ENCODE measurements around the gene DAPK1. TPM values are rescaled to one million over a fixed set of nuclear protein-coding genes. Genes with fewer than 3 reads are reported as not detected.

The DAPK1 gene
- total and polyA plus RNA-seq, 2 donors (not counting 1 experiment from before 2014, with no cell fraction given): 1.7 to 2.8 TPM

DNA sequence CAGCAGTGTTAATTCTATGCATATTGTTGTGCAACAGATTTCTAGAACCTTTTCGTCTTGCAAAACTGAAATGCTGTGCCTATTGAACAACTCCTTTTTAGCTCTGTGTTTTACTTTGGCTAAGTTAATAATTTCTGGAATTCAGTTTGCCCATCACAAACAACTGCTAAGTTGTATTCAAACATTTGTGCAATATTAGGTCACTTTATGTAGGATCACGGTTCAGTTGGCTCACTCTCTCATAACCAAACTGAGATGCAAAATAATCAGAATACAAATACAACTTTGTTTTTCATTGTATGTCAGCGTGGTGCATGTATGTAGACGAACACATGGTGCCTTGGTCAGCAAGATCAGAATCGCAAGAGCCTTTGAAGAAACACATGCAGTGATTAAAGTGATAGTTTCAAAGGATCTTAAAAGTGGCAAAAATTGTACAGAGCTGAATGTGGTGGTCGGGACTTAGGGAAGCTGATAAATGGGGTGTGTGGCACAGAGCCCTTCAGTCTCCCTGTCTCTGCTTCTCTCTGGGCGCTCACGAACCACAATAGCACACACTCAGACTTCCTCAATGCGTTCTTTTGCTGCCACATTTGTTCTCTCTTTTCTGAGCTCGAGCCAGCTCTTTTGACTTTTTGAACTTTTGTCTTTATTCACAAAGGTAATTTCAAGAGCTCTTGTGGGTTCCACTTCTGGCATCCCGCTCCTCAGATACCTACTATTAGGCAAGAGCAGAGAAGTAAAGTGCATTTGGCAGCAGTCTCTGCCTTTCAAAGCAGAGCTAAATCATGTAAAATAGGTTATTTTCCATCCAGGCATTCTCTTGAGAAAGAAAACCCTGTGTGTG, 115.8 kb downstream of the DAPK1 start:
- intact Hi-C loops (cut with micrococcal nuclease): no loop called here
- H3K27me3 Mint-ChIP-seq: no peaks in the 10 kb centered on the region
- H4K20me1 ChIP-seq (ENCODE audit: control insufficient read depth, insufficient read depth, low read length, poor library complexity, severe bottlenecking): no peaks in the 10 kb centered on the region
- ATAC-seq (ENCODE audit: low read depth) (no peak), DNase-seq (no peak)
- POLR2A ChIA-PET: no interaction called here
- WGBS (ENCODE audit: insufficient coverage): 63% methylated on average over 4 of the region's 11 CpGs
- H3K9ac ChIP-seq (ENCODE audit: low read length): no peak overlapping the region
- H3K27ac ChIP-seq (ENCODE audit: low read length in 2 of 2): no peak overlapping the region
- no peak overlapping the region for H3K4me2 ChIP-seq (replicated peaks; ENCODE audit: low read depth, low read length, poor library complexity, severe bottlenecking)
- H3K4me3 Mint-ChIP-seq: no peak overlapping the region
- H3K36me3 ChIP-seq (replicated peaks in 1 of 2; ENCODE audit: control extremely low read depth in 1 of 2, control insufficient read depth in 1 of 2, extremely low read depth in 1 of 2, insufficient read depth in 2 of 2, low read length in 1 of 2): no peaks in the 10 kb centered on the region
- H3K9me3 Mint-ChIP-seq (ENCODE audit: insufficient read depth): no peaks in the 10 kb centered on the region
- H3K27ac Mint-ChIP-seq: no peak overlapping the region
- no peaks in the 10 kb centered on the region for H3K27me3 ChIP-seq (replicated peaks in 1 of 4; ENCODE audit: control extremely low read depth in 1 of 4, control insufficient read depth in 3 of 4, insufficient read depth in 4 of 4, low read length in 3 of 4)
- H3K4me1 Mint-ChIP-seq: no peaks in the 10 kb centered on the region
- no peaks in the 10 kb centered on the region for H3K4me1 ChIP-seq (ENCODE audit: control insufficient read depth in 2 of 2, insufficient read depth in 2 of 2, low read length in 2 of 2)
- no peak for TF ChIP-seq EZH2 (IDR thresholded peaks at IDR 0.05; ENCODE audit: borderline replicate concordance, insufficient read depth, low read depth, low read length, poor library complexity, severe bottlenecking)
- TF ChIP-seq, protein P1, sequence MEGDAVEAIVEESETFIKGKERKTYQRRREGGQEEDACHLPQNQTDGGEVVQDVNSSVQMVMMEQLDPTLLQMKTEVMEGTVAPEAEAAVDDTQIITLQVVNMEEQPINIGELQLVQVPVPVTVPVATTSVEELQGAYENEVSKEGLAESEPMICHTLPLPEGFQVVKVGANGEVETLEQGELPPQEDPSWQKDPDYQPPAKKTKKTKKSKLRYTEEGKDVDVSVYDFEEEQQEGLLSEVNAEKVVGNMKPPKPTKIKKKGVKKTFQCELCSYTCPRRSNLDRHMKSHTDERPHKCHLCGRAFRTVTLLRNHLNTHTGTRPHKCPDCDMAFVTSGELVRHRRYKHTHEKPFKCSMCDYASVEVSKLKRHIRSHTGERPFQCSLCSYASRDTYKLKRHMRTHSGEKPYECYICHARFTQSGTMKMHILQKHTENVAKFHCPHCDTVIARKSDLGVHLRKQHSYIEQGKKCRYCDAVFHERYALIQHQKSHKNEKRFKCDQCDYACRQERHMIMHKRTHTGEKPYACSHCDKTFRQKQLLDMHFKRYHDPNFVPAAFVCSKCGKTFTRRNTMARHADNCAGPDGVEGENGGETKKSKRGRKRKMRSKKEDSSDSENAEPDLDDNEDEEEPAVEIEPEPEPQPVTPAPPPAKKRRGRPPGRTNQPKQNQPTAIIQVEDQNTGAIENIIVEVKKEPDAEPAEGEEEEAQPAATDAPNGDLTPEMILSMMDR (IDR thresholded peaks at IDR 0.05): no peak
- H3K79me2 ChIP-seq (ENCODE audit: control insufficient read depth, insufficient read depth, low read length): no peaks in the 10 kb centered on the region
- no peak overlapping the region for H3K4me3 ChIP-seq (ENCODE audit: control extremely low read depth in 1 of 5, extremely low read depth in 1 of 5, insufficient read depth in 1 of 5, low read depth in 2 of 5, low read length in 4 of 5)
- H3K9me3 ChIP-seq (ENCODE audit: control extremely low read depth in 1 of 3, control insufficient read depth in 2 of 3, insufficient read depth in 1 of 3, low read length in 2 of 3): no peaks in the 10 kb centered on the region
- CTCF ChIA-PET: no interaction called here
- no peak overlapping the region for H2AFZ ChIP-seq (ENCODE audit: insufficient read depth, low read depth, low read length, poor library complexity, severe bottlenecking)

DNA sequence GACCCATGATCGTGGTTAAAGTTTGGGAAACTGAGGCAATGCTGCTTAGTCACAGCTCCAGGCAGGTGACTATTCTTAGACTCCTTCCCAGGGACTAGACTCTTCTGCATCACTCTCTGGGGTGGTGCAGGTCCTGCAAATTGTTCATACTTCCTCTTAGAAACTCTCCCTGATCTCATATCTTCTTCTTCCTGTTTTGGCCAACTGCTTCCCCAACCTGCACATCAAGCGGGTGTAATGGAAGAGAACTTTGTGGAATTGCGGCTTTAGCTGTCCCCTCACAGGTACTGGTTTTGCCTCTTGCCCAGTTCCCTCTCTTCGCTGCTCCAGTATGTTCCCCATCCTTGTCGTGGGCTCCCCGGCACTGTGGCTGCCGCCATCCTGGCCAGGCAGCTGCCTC, 116.7 kb downstream of the DAPK1 start:
- ATAC-seq (ENCODE audit: low read depth) (no peak), DNase-seq (no peak)
- Histone ChIP-seq H3K9me3 (ENCODE audit: control extremely low read depth in 1 of 3, control insufficient read depth in 2 of 3, insufficient read depth in 1 of 3, low read length in 2 of 3) (no peaks in the 10 kb centered on the region), H3K4me3 (ENCODE audit: control extremely low read depth in 1 of 5, extremely low read depth in 1 of 5, insufficient read depth in 1 of 5, low read depth in 2 of 5, low read length in 4 of 5) (no peak overlapping the region), H4K20me1 (ENCODE audit: control insufficient read depth, insufficient read depth, low read length, poor library complexity, severe bottlenecking) (no peaks in the 10 kb centered on the region), H3K4me1 (ENCODE audit: control insufficient read depth in 2 of 2, insufficient read depth in 2 of 2, low read length in 2 of 2) (no peaks in the 10 kb centered on the region), H3K36me3 (replicated peaks in 1 of 2; ENCODE audit: control extremely low read depth in 1 of 2, control insufficient read depth in 1 of 2, extremely low read depth in 1 of 2, insufficient read depth in 2 of 2, low read length in 1 of 2) (no peaks in the 10 kb centered on the region), H3K4me2 (replicated peaks; ENCODE audit: low read depth, low read length, poor library complexity, severe bottlenecking) (no peak overlapping the region), H3K9ac (ENCODE audit: low read length) (no peak overlapping the region), H3K27me3 (replicated peaks in 1 of 4; ENCODE audit: control extremely low read depth in 1 of 4, control insufficient read depth in 3 of 4, insufficient read depth in 4 of 4, low read length in 3 of 4) (no peaks in the 10 kb centered on the region), H2AFZ (ENCODE audit: insufficient read depth, low read depth, low read length, poor library complexity, severe bottlenecking) (no peak overlapping the region), H3K27ac (ENCODE audit: low read length in 2 of 2) (no peak overlapping the region), H3K79me2 (ENCODE audit: control insufficient read depth, insufficient read depth, low read length) (no peaks in the 10 kb centered on the region)
- H3K27ac Mint-ChIP-seq: no peak overlapping the region
- TF ChIP-seq, protein P1 (IDR thresholded peaks at IDR 0.05): no peak
- no peak for TF ChIP-seq EZH2 (IDR thresholded peaks at IDR 0.05; ENCODE audit: borderline replicate concordance, insufficient read depth, low read depth, low read length, poor library complexity, severe bottlenecking)
- no peaks in the 10 kb centered on the region for H3K27me3 Mint-ChIP-seq
- intact Hi-C loops (cut with micrococcal nuclease): no loop called here
- no peak overlapping the region for H3K4me3 Mint-ChIP-seq
- 57% methylated on average over 7 of the region's 7 CpGs for WGBS (ENCODE audit: insufficient coverage)
- no peaks in the 10 kb centered on the region for H3K9me3 Mint-ChIP-seq (ENCODE audit: insufficient read depth)
- ChIA-PET CTCF (no interaction called here), POLR2A (no interaction called here)
- H3K4me1 Mint-ChIP-seq: no peaks in the 10 kb centered on the region
